Suprapubic skin (tissue), 4 donors: Measurements from ENCODE around the gene SERTAD2. TPM values are rescaled to one million over a fixed set of nuclear protein-coding genes. Genes with fewer than 3 reads are reported as not detected.

Experiments
- DNase-seq, 2 donors: peaks; one replicate each; pipeline ENCODE4 v3.0.0-alpha.2; 2019; ENCODE audit warnings: low spot score in 2 of 2
- H3K27ac ChIP-seq: fragments of 200-600 bp; sonication (generic); one replicate; pipeline ENCODE4 v1.5.1; 2019
- H3K27me3 ChIP-seq: fragments of 200-600 bp; sonication (generic); one replicate; pipeline ENCODE4 v1.5.1; 2019
- H3K36me3 ChIP-seq: fragments of 200-600 bp; sonication (generic); one replicate; pipeline ENCODE4 v1.5.1; 2019
- H3K4me1 ChIP-seq: fragments of 200-600 bp; sonication (generic); one replicate; pipeline ENCODE4 v1.5.1; 2019
- H3K4me3 ChIP-seq: fragments of 200-600 bp; sonication (generic); one replicate; pipeline ENCODE4 v1.5.1; 2019; ENCODE audit warnings: mild to moderate bottlenecking
- H3K9me3 ChIP-seq: fragments of 200-600 bp; sonication (generic); one replicate; pipeline ENCODE4 v1.5.1; 2019
- EP300 ChIP-seq: sonication (generic); formaldehyde crosslinking; IDR thresholded peaks from one replicate; pipeline ENCODE4 v1.6.1; 2017; ENCODE audit warnings: antibody characterized with exemption
- POLR2A ChIP-seq, 2 donors: fragments of 450-650 bp; IDR thresholded peaks; one replicate each; pipeline ENCODE4 v1.6.1; 2017; ENCODE audit warnings: antibody characterized with exemption in 2 of 2, mild to moderate bottlenecking in 2 of 2, moderate library complexity in 2 of 2
- POLR2AphosphoS5 ChIP-seq, 3 donors: sonication (generic); formaldehyde crosslinking; IDR thresholded peaks; one replicate each; pipeline ENCODE4 v1.6.1; 2017; ENCODE audit warnings: antibody characterized with exemption in 3 of 3
- WGBS: methylation state at CpG from one replicate; pipeline ENCODE4 v1.1.5; 2018; 5-methylcytosine and 5-hydroxymethylcytosine counted together
- total RNA-seq, 4 donors: library from RNA; depleted of rRNA; stranded (reverse); fragments of >200 nt; gene quantifications; one replicate each; pipeline ENCODE4 v1.1.0, GENCODE V29; 2016
- TF ChIP-seq, protein P1 (sequence below), 2 donors: fragments of 200-600 bp in 1 of 2; fragments of 450-650 bp in 1 of 2; sonication (generic) in 1 of 2; IDR thresholded peaks; one replicate each; pipeline ENCODE4 v1.5.1; 2016 to 2019; ENCODE audit warnings: antibody characterized with exemption in 2 of 2, mild to moderate bottlenecking in 1 of 2, moderate library complexity in 1 of 2

Gene SERTAD2
- total RNA-seq, 4 donors from 2014 or later, result 23.7 to 36.4 (median 30.9) TPM

GRCh38 chr2:64593035-64593655 lies 60.6 kb downstream of the SERTAD2 start:
- Histone ChIP-seq H3K4me1 (peaks cover 20% of the 10 kb centered on the region), H3K27me3 (no peaks in the 10 kb centered on the region), H3K9me3 (no peaks in the 10 kb centered on the region), H3K4me3 (no peak overlapping the region), H3K27ac (no peak overlapping the region), H3K36me3 (peaks cover 25% of the 10 kb centered on the region)
- TF ChIP-seq, protein P1, sequence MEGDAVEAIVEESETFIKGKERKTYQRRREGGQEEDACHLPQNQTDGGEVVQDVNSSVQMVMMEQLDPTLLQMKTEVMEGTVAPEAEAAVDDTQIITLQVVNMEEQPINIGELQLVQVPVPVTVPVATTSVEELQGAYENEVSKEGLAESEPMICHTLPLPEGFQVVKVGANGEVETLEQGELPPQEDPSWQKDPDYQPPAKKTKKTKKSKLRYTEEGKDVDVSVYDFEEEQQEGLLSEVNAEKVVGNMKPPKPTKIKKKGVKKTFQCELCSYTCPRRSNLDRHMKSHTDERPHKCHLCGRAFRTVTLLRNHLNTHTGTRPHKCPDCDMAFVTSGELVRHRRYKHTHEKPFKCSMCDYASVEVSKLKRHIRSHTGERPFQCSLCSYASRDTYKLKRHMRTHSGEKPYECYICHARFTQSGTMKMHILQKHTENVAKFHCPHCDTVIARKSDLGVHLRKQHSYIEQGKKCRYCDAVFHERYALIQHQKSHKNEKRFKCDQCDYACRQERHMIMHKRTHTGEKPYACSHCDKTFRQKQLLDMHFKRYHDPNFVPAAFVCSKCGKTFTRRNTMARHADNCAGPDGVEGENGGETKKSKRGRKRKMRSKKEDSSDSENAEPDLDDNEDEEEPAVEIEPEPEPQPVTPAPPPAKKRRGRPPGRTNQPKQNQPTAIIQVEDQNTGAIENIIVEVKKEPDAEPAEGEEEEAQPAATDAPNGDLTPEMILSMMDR (IDR thresholded peaks at IDR 0.05), result no peak
- no peak for TF ChIP-seq POLR2A (IDR thresholded peaks at IDR 0.05)
- TF ChIP-seq EP300, result no peak
- no peak for TF ChIP-seq POLR2AphosphoS5 (IDR thresholded peaks at IDR 0.05)
- WGBS, result 67% methylated on average over 4 of the region's 4 CpGs
- peak in 1 of 2 donors; percentile 80 for DNase-seq

GRCh38 chr2:64591188-64591587 lies 62.5 kb downstream of the SERTAD2 start:
- no peak overlapping the region for H3K4me3 ChIP-seq
- H3K4me1 ChIP-seq, result peaks cover 25% of the 10 kb centered on the region
- H3K27me3 ChIP-seq, result no peaks in the 10 kb centered on the region
- peak overlapping the region; percentile 6 for H3K27ac ChIP-seq
- peaks cover 30% of the 10 kb centered on the region for H3K36me3 ChIP-seq
- 74% methylated on average over 4 of the region's 4 CpGs for WGBS
- no peak for DNase-seq
- TF ChIP-seq POLR2A (IDR thresholded peaks at IDR 0.05) (no peak), EP300 (no peak), POLR2AphosphoS5 (IDR thresholded peaks at IDR 0.05) (no peak)
- TF ChIP-seq, protein P1 (IDR thresholded peaks at IDR 0.05), result no peak
- H3K9me3 ChIP-seq, result no peaks in the 10 kb centered on the region

DNA sequence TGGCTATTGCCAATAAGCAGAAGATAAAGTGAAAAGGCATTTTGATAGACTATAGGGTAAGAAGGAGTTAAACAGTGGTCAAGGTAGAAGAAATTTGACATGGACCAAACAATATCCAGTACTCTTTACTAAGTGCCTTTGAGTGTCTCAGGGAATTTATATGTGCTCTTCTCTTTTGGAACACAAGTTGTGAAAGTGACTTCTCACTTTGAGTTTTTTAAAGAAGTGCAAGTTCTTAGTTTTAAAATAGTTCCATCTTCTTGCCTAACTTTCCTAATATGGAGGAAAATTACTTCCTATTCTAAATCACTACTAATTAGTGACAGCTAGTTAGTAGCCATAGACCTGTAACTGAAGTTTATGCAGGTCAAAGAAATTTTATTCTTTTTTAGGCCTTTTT lies 66.2 kb downstream of the SERTAD2 start:
- H3K27ac ChIP-seq, result no peak overlapping the region
- H3K4me3 ChIP-seq, result no peak overlapping the region
- H3K9me3 ChIP-seq, result no peaks in the 10 kb centered on the region
- TF ChIP-seq POLR2A (IDR thresholded peaks at IDR 0.05), result no peak
- no peak for DNase-seq
- no peaks in the 10 kb centered on the region for H3K27me3 ChIP-seq
- peaks cover 36% of the 10 kb centered on the region for H3K36me3 ChIP-seq
- peaks cover 7% of the 10 kb centered on the region for H3K4me1 ChIP-seq

- no peaks in the 10 kb centered on the region for H3K9me3 ChIP-seq
- WGBS, result 37% methylated on average over 6 of the region's 6 CpGs
- TF ChIP-seq POLR2AphosphoS5 (IDR thresholded peaks at IDR 0.05) (no peak), EP300 (no peak)
- TF ChIP-seq, protein P1 (IDR thresholded peaks at IDR 0.05), result peak; percentile 43 to 59
- no peak overlapping the region for H3K4me3 ChIP-seq
- H3K27me3 ChIP-seq, result no peaks in the 10 kb centered on the region
- H3K36me3 ChIP-seq, result peaks cover 31% of the 10 kb centered on the region
- H3K27ac ChIP-seq, result no peak overlapping the region
- peaks cover 7% of the 10 kb centered on the region for H3K4me1 ChIP-seq
- no peak for DNase-seq
Measured at GRCh38 chr2:64586883-64587481, 66.7 kb downstream of the SERTAD2 start.

DNA sequence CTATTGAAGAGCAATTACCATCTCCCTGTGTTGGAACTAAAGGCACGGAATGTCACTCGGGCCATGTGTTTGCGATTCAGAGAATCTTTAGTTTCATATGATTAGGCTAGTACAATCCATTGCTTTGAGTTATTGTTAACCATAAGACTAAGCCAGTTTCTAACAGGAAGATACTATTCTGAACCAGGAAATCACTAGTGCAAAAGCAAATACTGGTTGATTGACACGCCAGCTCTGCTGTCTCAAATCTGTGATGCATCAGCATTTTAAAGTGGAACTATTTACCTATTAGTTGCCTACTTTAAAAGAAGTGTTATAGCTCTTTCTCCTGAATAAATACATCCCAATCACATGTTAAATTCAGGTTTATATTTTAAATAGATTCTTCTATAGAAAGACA lies 67.7 kb downstream of the SERTAD2 start:
- Histone ChIP-seq H3K4me3 (no peak overlapping the region), H3K4me1 (peaks cover 7% of the 10 kb centered on the region), H3K27me3 (no peaks in the 10 kb centered on the region), H3K36me3 (peaks cover 24% of the 10 kb centered on the region), H3K9me3 (no peaks in the 10 kb centered on the region), H3K27ac (no peak overlapping the region)
- DNase-seq, result no peak
- no peak for TF ChIP-seq EP300
- 82% methylated on average over 4 of the region's 4 CpGs for WGBS

DNA sequence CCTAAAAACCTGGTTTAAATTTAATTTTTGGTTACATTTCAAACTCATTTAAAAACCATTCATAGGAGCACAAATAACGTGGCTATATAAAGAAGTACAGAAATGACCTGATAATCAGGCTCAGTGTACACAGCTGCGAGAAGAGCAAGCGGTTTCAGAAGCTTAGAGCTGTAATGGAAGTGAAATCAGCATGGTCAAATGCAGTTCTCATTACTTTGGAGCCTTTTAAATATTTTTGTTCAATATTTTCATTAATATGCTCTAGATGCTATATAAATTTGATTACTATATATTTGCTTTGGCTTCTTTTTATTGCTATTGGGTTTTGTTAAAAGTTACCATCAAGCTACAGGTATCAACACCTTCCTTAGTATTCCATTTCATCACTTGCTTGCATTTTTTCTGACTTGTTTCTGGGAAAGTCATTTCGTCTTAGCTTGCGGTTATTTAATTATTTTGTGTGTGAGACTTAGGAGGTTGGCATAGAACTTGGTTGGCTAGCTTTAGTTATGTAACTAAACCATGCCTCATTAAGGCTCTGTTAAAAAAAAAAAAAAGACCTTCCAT lies 70.9 kb downstream of the SERTAD2 start:
- Histone ChIP-seq H3K9me3 (no peaks in the 10 kb centered on the region), H3K4me1 (peaks cover 7% of the 10 kb centered on the region), H3K27me3 (no peaks in the 10 kb centered on the region), H3K4me3 (no peak overlapping the region), H3K27ac (no peak overlapping the region), H3K36me3 (peaks cover 39% of the 10 kb centered on the region)
- DNase-seq, result no peak
- WGBS, result 56% methylated on average over 5 of the region's 5 CpGs
- TF ChIP-seq POLR2A (IDR thresholded peaks at IDR 0.05) (no peak), POLR2AphosphoS5 (IDR thresholded peaks at IDR 0.05) (no peak), EP300 (no peak)
- TF ChIP-seq, protein P1 (IDR thresholded peaks at IDR 0.05), result no peak
